HL-60 (cell line): ENCODE results near the gene CAPZA3.

Source experiments
- DNase-seq, 2 experiments: peaks; one replicate each; pipeline ENCODE4 v3.0.0-alpha.2; 2010 to 2020; ENCODE audit warnings: low read depth in 1 of 2, low spot score in 1 of 2
- H3K27ac ChIP-seq: fragments of 250-450 bp; sonication (Bioruptor Pico); replicated peaks from 2 replicates; pipeline ENCODE4 v1.5.1; 2020; ENCODE audit warnings: mild to moderate bottlenecking, moderate library complexity
- H3K27me3 ChIP-seq: fragments of 250-450 bp; sonication (Bioruptor Pico); 2 replicates; pipeline ENCODE4 v1.5.1; 2021; ENCODE audit warnings: mild to moderate bottlenecking, moderate library complexity; ENCODE audit not compliant: insufficient read depth, poor library complexity, severe bottlenecking
- H3K4me3 ChIP-seq: replicated peaks from 2 replicates; pipeline ENCODE4 v1.5.1; 2011; ENCODE audit warnings: mild to moderate bottlenecking, control low read depth, low read length; ENCODE audit not compliant: insufficient read depth
- CTCF ChIP-seq: IDR thresholded peaks from one replicate; pipeline ENCODE4 v1.5.1; 2011; ENCODE audit warnings: low read length, control low read depth, inconsistent platforms; ENCODE audit not compliant: insufficient read depth
- GABPA ChIP-seq: IDR thresholded peaks from 2 replicates; pipeline ENCODE4 v1.6.1; 2012; ENCODE audit warnings: low read depth
- POLR2AphosphoS5 ChIP-seq: IDR thresholded peaks from 2 replicates; pipeline ENCODE4 v1.6.1; 2012; ENCODE audit warnings: low read depth
- REST ChIP-seq: IDR thresholded peaks from 2 replicates; pipeline ENCODE4 v1.6.1; 2012; ENCODE audit warnings: low read depth; ENCODE audit not compliant: insufficient replicate concordance
- SPI1 ChIP-seq: IDR thresholded peaks from 2 replicates; pipeline ENCODE4 v1.6.1; 2012; ENCODE audit warnings: low read depth, mild to moderate bottlenecking, borderline replicate concordance

CAPZA3 gene

GRCh38 chr12:18750085-18750484, 12.2 kb downstream of the CAPZA3 start:
- H3K27ac ChIP-seq, result no peak overlapping the region
- TF ChIP-seq SPI1 (no peak), REST (no peak), GABPA (no peak), POLR2AphosphoS5 (no peak), CTCF (no peak)
- H3K4me3 ChIP-seq, result no peak overlapping the region
- DNase-seq, result no peak
- H3K27me3 ChIP-seq, result no peaks in the 10 kb centered on the region

GRCh38 chr12:18751866-18752265, 13.9 kb downstream of the CAPZA3 start:
- no peak for DNase-seq
- H3K27ac ChIP-seq, result no peak overlapping the region
- TF ChIP-seq POLR2AphosphoS5 (no peak), CTCF (no peak), GABPA (no peak), REST (no peak), SPI1 (no peak)

GRCh38 chr12:18752280-18752920, 14.5 kb downstream of the CAPZA3 start:
- DNase-seq, result no peak
- no peak overlapping the region for H3K27ac ChIP-seq
- H3K27me3 ChIP-seq, result no peaks in the 10 kb centered on the region
- H3K4me3 ChIP-seq, result no peak overlapping the region
- no peak for TF ChIP-seq GABPA
- TF ChIP-seq SPI1, result no peak
- no peak for TF ChIP-seq REST
- TF ChIP-seq CTCF, result no peak
- TF ChIP-seq POLR2AphosphoS5, result no peak

More at GRCh38 chr12:18751866-18752265, 13.9 kb downstream of the CAPZA3 start:
- H3K27me3 ChIP-seq, result no peaks in the 10 kb centered on the region
- no peak overlapping the region for H3K4me3 ChIP-seq
